Prostate gland (tissue), 2 donors: Measurements from ENCODE around the gene BAZ1B.
"Not testable (repeated sequence)": the region's sequence is repeated elsewhere in the genome, so short reads cannot be mapped to it uniquely, and the experiment has no call there.

Experiments
- CTCF ChIP-seq, 4 experiments: fragments of 200-600 bp in 2 of 4; fragments of 450-650 bp in 2 of 4; sonication (generic) in 2 of 4; IDR thresholded peaks; 1 replicate in 3 of 4; 2 replicates in 1 of 4; pipeline ENCODE4 v1.5.1; 2016 to 2019; ENCODE audit warnings: antibody characterized with exemption in 4 of 4, mild to moderate bottlenecking in 2 of 4, moderate library complexity in 2 of 4
- POLR2AphosphoS5 ChIP-seq: sonication (generic); formaldehyde crosslinking; IDR thresholded peaks from one replicate; pipeline ENCODE4 v1.6.1; 2017; ENCODE audit warnings: antibody characterized with exemption

- TF ChIP-seq CTCF (IDR thresholded peaks at IDR 0.05); POLR2AphosphoS5: not testable (repeated sequence)
Observed at GRCh38 chr7:73430540-73430939, 91.6 kb downstream of the BAZ1B start.
